ENCODE data around the gene CNST. TPM values are rescaled to one million over a fixed set of nuclear protein-coding genes. Genes with fewer than 3 reads are reported as not detected.

The CNST gene
- 251 and 301 TPM in 2 replicates for total RNA-seq (2011; cell fraction: chromatin; rRNA removed; ENCODE audit: low replicate concordance)
- 61.0 and 78.0 TPM in 2 replicates for total RNA-seq (2011; cell fraction: nucleolus; rRNA removed)
- total RNA-seq (2011; cell fraction: nucleoplasm; rRNA removed) = 82.1 and 87.6 TPM in 2 replicates
- total RNA-seq (2014; rRNA removed) (23.9 and 25.2 TPM in 2 replicates), total RNA-seq (2014; rRNA removed; fragmentation: Illumina TruSeq; extraction: Trizol) (39.1 and 46.1 TPM in 2 replicates), total RNA-seq (2015; rRNA removed; fragmentation: Illumina TruSeq; extraction: Trizol) (29.9 and 31.1 TPM in 2 replicates), total RNA-seq (2021) (45.5 and 55.3 TPM in 2 replicates), polyA plus RNA-seq (2011; rRNA removed) (41.4 and 43.9 TPM in 2 replicates), polyA plus RNA-seq (2014; fragmentation: Illumina TruSeq; extraction: Trizol) (30.1 and 30.8 TPM in 2 replicates), polyA plus RNA-seq (2014; fragmentation: Nextera tagmentation; extraction: Ambion mirVana) (10 to 100 TPM; 17.0 to 22.9 TPM), polyA plus RNA-seq (2014; rRNA removed) (20.6 and 23.3 TPM in 2 replicates), polyA minus RNA-seq (2011; rRNA and poly(A)+ RNA removed) (210 and 261 TPM in 2 replicates), Bru-seq, nascent RNA (percentile 93 among the genes with signal in this experiment), BruChase-seq, experiment 1, labeled RNA remaining after a 2-hour chase (percentile 88 among the genes with signal in this experiment), BruChase-seq, experiment 2, labeled RNA remaining after a 6-hour chase (percentile 87 among the genes with signal in this experiment)
- polyA plus RNA-seq (2011; cell fraction: cytosol; rRNA removed) = 11.5 and 23.2 TPM in 2 replicates
- 37.1 and 53.3 TPM in 2 replicates for polyA plus RNA-seq (2011; cell fraction: nucleus; rRNA removed)
- polyA plus RNA-seq (2012) = 16.1 and 19.6 TPM in 2 replicates
- polyA minus RNA-seq (2011; cell fraction: cytosol; rRNA and poly(A)+ RNA removed) = 25.3 and 33.2 TPM in 2 replicates
- polyA minus RNA-seq (2011; cell fraction: nucleus; rRNA and poly(A)+ RNA removed) = 50.6 and 123 TPM in 2 replicates
- long read RNA-seq, experiment 1, partial matches to known transcripts = 16 of 34 reads
- long read RNA-seq, experiment 1, other reads (novel, unspliced or antisense) = 18 of 34 reads
- long read RNA-seq, experiment 2, partial matches to known transcripts = 3 of 24 reads
- long read RNA-seq, experiment 2, other reads (novel, unspliced or antisense) = 21 of 24 reads
- long read RNA-seq, experiment 3, partial matches to known transcripts = 10 of 12 reads
- long read RNA-seq, experiment 3, other reads (novel, unspliced or antisense) = 2 of 12 reads

GRCh38 chr1:246566128-246566812 lies at the start of gene CNST, which contains the start of gene TFB2M:
Gene CNST, plus strand, starts transcription at chr1:246566456. Its CDS starts 25,107 bp downstream, at chr1:246591563.
Gene TFB2M, minus strand, starts transcription at chr1:246566261. Its CDS starts 123 bp downstream, at chr1:246566138.
- FAIRE-seq (peak; percentile 97), DNase-seq (ENCODE audit: extremely low read depth in 1 of 4, low spot score in 3 of 4) (peak; percentile 93 to 100 (median 94)), ATAC-seq (peak; percentile 84)
- ChIA-PET CTCF (ENCODE audit: low intra/inter-chr PET ratio) (no interaction called here), POLR2A (interaction anchor here (0.6 to 3.8 kb wide), 14 partner anchors 10 to 1003 kb away, joined by 3 to 26 read pairs (median 5); partner anchors contain the start of gene SCCPDH)
- H3K4me2 ChIP-seq (ENCODE audit: insufficient read depth, low read length) = peak within 1 kb of the TSS; percentile 98
- in situ Hi-C loops (cut with MboI) = no loop called here
- no peaks in the 10 kb centered on the region for H3K9me3 ChIP-seq (replicated peaks; ENCODE audit: control insufficient read depth, insufficient read depth, low read depth, low read length)
- under 1% methylated on average over 49 of the region's 62 CpGs for WGBS (ENCODE audit: insufficient coverage, low coverage, missing lambda C conversion rate)
- H3K4me1 ChIP-seq (replicated peaks in 1 of 2; ENCODE audit: control insufficient read depth in 2 of 2, insufficient read depth in 2 of 2, low read length in 2 of 2) = peaks cover 6 to 18% of the 10 kb centered on the region in 2 experiments
- peaks cover 26% of the 10 kb centered on the region for H3K36me3 ChIP-seq (ENCODE audit: control insufficient read depth, insufficient read depth, low read length)
- H4K20me1 ChIP-seq (replicated peaks; ENCODE audit: control insufficient read depth, insufficient read depth, low read length) = no peaks in the 10 kb centered on the region; the same call in 1 of the 2 replicates
- H3K27me3 ChIP-seq (ENCODE audit: control insufficient read depth in 2 of 2, insufficient read depth in 2 of 2, low read length in 2 of 2) = no peaks in the 10 kb centered on the region
- H3K9me1 ChIP-seq (ENCODE audit: control insufficient read depth, insufficient read depth, low read length) = no peaks in the 10 kb centered on the region
- peak within 1 kb of the TSS; percentile 85 for H3K27ac ChIP-seq (ENCODE audit: extremely low read depth, low read depth, low read length)
- no TSS peak for BruUV-seq (replicated peaks)
- H3K9ac ChIP-seq (ENCODE audit: insufficient read depth in 1 of 2, low read depth in 2 of 2, low read length in 2 of 2) = peak within 1 kb of the TSS; percentile 83 to 98
- intact Hi-C loops (cut with micrococcal nuclease) = loop anchor here (2.0 to 10.0 kb wide), 5 partner anchors 17 to 369 kb away; partner anchors contain the start of gene AHCTF1
- H3K4me3 ChIP-seq = peak within 1 kb of the TSS; percentile 85
- peak within 1 kb of the TSS; percentile 80 for H2AFZ ChIP-seq (ENCODE audit: low read depth, low read length)
- H3K79me2 ChIP-seq (ENCODE audit: control insufficient read depth, insufficient read depth, low read length) = peaks cover 89% of the 10 kb centered on the region
- TF ChIP-seq EGR1 (conservative IDR thresholded peaks at IDR 0.05) = no peak
- peak; percentile 75 for TF ChIP-seq ZFP91 (CRISPR knock-in tag; IDR thresholded peaks at IDR 0.05)
- peak in 1 of 2 experiments; percentile 94; a peak in 2 of 4 replicates for TF ChIP-seq ZNF639 (CRISPR knock-in tag; conservative IDR thresholded peaks at IDR 0.05 in 1 of 2, IDR thresholded peaks at IDR 0.05 in 1 of 2)
- peak; percentile 96 for TF ChIP-seq HMGN3 (IDR thresholded peaks at IDR 0.05; ENCODE audit: borderline replicate concordance, extremely low read depth, insufficient read length, low read depth, low read length)
- TF ChIP-seq MBD2 (IDR thresholded peaks at IDR 0.05; ENCODE audit: borderline replicate concordance, low read depth) = peak; percentile 76; the same call in 1 of the 2 replicates
- TF ChIP-seq BCOR (IDR thresholded peaks at IDR 0.05) = no peak; the same call in 1 of the 2 replicates
- TF ChIP-seq TCF7 (IDR thresholded peaks at IDR 0.05; ENCODE audit: borderline replicate concordance) = no peak
- TF ChIP-seq DEAF1 (CRISPR knock-in tag; IDR thresholded peaks at IDR 0.05) = no peak
- TF ChIP-seq GTF2B (IDR thresholded peaks at IDR 0.05; ENCODE audit: extremely low read depth, insufficient read length) = no peak
- TF ChIP-seq HLTF (IDR thresholded peaks at IDR 0.05) = no peak; the same call in 1 of the 2 replicates

All from K562 (cell line).